GM19193 (cell line): ENCODE results near the gene ZC3H13.

Experiments used
- POLR2A ChIP-seq: IDR thresholded peaks from 4 replicates; pipeline ENCODE4 v1.6.1; 2011; ENCODE audit not compliant: insufficient read depth, insufficient read length; ENCODE audit errors: extremely low read depth

ZC3H13 gene

DNA sequence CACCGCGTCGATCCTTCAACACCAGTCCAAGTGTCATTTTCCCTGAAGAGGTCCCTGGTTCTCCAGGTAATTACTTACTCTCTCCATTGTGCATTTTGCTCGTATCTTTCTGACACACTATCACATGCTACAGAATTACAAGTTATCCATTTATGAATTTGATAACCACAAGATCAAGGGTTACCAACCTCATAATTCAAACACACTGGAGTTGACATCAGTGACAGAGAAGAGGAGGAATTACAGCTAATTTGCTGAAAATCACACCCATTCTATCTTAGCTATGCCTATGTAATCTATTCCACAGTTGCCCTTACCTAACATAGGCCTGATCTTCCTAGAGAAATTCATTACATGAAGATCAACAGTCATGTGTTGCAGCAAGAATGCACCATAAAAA, 14.2 kb downstream of the ZC3H13 start:
- TF ChIP-seq POLR2A: no peak

DNA sequence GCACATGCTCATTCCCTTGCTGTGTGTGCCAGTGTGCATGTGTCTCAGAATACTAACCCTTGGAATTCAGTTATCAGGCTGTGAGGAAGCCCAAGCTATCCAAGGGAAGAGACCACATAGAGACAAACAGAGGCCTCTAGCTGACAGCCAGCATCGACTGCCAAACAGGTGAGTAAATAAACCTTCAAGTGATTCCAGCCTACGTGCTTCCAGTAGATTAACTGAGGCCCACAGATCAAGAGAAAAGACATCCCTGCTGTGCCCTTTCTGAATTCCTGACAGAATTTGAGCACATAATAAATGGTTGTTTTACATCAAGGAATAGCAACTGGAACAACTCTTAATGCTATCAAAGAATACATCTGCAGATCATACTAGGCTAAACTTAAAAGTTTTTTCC, 17.5 kb downstream of the ZC3H13 start:
- no peak for TF ChIP-seq POLR2A

- TF ChIP-seq POLR2A: no peak
Observed at GRCh38 chr13:46032341-46032740, 20.2 kb downstream of the ZC3H13 start.

DNA sequence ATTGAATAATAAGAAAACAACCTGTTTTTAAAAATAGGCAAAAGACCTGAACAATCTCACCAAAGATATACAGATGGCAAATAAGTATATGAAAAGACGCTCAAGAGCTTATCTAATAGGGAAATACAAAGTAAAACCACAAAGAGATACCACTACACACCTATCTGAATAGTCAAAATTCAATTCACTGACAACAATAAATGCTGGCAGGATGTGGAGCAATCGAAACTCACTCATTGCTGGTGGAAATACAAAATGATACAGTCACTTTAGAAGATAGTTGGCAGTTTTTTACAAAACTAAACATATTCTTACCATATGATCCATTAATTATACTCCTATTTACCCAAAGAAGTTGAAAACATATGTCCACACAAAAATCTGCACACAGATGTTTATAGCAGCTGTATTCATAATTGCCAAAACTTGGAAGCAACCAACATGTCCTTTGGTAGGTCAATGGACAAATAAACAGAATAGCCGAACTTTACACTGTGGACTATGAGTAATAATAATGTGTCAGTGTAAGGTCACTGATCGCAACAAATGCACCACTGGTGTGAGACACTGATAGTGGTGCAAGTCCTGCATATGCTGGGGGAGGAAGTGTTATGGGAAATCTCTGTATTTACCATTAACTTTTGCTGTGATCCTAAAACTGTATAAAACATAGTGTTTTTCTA, 20.8 kb downstream of the ZC3H13 start:
- TF ChIP-seq POLR2A: no peak

DNA sequence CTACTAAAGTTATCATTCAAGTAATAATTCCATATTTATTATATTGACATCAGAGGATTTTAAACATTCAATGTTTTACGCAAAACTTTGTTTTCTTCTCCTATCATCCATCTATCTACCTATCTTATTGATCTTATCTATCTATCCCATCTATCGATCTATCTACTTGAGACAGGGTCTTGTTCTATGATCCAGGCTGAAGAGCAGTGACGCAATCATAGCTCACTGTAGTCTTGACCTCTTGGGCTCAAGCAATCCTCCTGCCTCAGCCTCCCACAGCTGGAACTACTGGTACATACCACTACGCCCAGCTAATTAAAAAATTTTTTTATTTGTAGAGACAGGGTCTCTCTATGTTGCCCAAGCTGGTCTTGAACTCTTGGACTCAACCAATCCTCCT, 27.4 kb downstream of the ZC3H13 start:
- no peak for TF ChIP-seq POLR2A

DNA sequence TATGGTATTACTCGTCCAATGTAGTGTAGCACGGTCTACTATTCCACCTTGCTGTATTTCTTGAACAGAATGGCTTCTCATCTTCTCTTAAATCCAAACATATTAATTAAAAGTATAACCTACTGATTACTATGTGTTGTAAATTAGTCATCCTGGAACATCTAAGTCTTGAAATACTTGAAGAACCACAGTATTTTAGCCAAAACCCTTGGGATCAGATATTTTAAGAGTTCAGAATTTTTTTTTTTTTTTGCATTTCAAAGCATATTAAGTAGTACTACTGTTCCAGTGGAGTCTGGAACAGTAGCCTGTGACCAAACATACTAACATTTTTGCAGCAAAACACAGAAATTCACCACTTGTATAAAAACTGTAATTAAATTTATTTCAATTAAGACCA, 30.1 kb downstream of the ZC3H13 start:
- TF ChIP-seq POLR2A: no peak

DNA sequence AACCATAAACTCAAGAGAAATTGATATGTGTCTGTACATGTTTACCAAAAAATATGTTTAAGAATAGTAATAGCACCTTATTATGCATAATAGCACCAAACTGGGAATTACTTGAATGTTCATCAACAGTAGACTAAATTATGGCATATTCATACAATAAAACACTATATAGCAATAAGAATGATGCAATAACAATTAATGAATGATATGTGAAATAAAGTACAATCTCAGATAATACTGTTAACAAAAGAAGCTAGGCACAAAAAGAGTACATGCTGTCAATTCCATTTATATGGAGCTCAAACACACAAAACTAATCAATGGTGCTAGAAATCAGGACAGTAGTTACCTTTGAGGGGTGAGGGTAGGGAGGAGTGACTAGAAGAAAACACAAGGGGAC, 36.3 kb downstream of the ZC3H13 start:
- no peak for TF ChIP-seq POLR2A

DNA sequence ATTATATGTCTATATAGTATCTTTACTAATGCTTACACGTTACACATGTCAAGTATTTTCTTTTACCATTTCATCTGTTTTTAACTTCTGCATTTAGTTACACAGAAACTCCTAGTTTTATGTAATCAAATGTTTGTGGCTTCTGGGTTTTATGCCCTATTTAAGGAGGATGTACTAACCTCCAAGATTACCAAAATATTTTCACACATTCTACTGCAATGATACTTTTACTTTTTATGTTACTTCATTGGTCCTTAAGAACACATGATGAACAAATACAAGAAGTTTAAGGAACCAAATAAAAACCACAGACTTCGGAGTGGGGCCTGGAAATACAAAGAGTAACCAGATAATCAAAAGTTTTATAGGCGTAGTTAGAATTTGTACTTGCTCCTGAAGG, 37.2 kb downstream of the ZC3H13 start:
- no peak for TF ChIP-seq POLR2A

- no peak for TF ChIP-seq POLR2A
Observed at GRCh38 chr13:46012404-46012803, 40.1 kb downstream of the ZC3H13 start.

GRCh38 chr13:46010148-46010547, 42.4 kb downstream of the ZC3H13 start:
- TF ChIP-seq POLR2A: no peak

- no peak for TF ChIP-seq POLR2A
Observed at GRCh38 chr13:46008631-46009030, 43.9 kb downstream of the ZC3H13 start.

DNA sequence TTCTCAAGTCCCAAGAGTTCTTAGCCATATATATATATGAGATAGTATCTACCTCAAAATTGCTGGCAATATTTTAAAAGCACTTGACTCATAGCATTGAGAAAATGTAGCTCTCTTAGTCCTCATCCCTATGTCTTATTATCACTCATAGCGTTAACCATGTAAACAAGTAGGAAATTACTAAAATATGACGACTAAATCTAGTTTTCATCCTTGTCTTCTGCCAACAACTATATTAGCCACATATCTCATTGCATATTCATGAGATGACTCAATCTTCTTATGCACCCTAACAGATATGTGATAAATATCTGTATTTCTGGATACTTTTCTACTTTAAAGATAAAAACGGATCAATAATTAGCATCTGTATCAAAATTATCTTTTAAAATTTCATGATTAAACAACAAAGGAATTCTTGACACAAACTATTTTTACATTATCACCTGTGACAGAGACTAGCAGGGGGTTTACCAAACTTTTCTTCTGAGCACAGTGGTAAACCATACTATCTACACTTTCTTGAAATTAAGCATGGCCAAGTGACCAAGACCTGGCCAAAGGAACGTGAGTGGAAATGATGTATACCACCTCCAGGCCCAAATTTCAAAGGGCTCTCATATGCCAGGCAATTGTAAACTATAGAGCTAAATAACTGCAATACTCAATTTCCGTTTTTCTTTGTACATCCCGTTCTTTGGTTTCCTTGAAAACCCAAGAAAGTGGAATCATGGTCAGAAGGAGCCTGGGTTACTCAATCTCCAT, 45.7 kb downstream of the ZC3H13 start:
- no peak for TF ChIP-seq POLR2A

- TF ChIP-seq POLR2A: no peak
Observed at GRCh38 chr13:46004491-46004890, 48.1 kb downstream of the ZC3H13 start.

DNA sequence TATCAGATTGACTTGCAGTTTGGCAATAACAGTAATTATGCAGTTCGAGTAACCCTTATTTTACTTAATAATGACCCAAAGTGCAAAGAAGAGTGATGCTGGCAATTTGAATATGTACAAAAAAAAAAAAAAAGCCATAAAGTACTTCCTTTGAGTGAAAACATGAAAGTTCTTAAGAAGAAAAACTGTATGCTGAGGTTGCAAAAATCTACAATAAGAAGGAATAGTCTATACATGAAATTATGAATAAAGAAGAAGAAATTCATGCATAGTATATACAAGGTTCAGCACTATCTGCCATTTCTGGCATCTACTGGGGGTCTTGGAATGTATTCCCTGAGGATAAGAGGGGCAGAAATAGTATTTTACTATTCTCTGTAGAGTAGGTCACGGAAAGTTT, 55.9 kb downstream of the ZC3H13 start:
- TF ChIP-seq POLR2A: no peak

DNA sequence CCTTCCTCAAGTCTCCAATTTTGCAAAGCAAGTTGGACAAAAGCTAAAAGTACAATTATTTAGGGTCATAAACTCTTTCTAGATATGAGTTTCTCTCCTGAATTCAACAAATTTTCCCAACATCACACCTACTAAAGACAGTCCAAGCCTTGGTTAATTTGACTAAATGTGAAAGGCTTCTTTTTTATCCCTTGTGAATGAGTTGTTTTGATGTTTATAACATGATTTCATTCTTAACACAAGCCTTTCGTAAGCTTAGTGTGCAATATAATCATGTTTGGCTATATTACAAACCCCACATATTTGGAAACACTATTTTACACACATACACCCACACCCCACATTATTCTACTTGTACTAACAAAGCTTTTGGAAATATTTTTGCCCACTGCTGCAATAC, 57.3 kb downstream of the ZC3H13 start:
- TF ChIP-seq POLR2A: no peak

GRCh38 chr13:45994752-45995151, 57.8 kb downstream of the ZC3H13 start:
- no peak for TF ChIP-seq POLR2A
